GM19240 (cell line): ENCODE data around the gene DLG2.

Experiments
- DNase-seq: peaks from one replicate; pipeline ENCODE4 v3.0.0; 2011; ENCODE audit warnings: low spot score; ENCODE audit not compliant: insufficient read length

Gene DLG2

GRCh38 chr11:83554876-83555275 is 2072.3 kb downstream of the DLG2 start:
- no peak for DNase-seq

- no peak for DNase-seq
Measured at GRCh38 chr11:83549984-83550667, 2077.0 kb downstream of the DLG2 start.

GRCh38 chr11:83546368-83546767 is 2080.8 kb downstream of the DLG2 start:
- no peak for DNase-seq

GRCh38 chr11:83545494-83546260 is 2081.5 kb downstream of the DLG2 start:
- no peak for DNase-seq

GRCh38 chr11:83544846-83545245 is 2082.3 kb downstream of the DLG2 start:
- DNase-seq, result no peak

GRCh38 chr11:83543706-83544439 is 2083.3 kb downstream of the DLG2 start:
- no peak for DNase-seq

- DNase-seq, result no peak
Measured at GRCh38 chr11:83542861-83543260, 2084.3 kb downstream of the DLG2 start.

GRCh38 chr11:83540728-83541127 is 2086.4 kb downstream of the DLG2 start:
- DNase-seq, result no peak

GRCh38 chr11:83540112-83540675 is 2086.9 kb downstream of the DLG2 start:
- no peak for DNase-seq

GRCh38 chr11:83538286-83538685 is 2088.9 kb downstream of the DLG2 start:
- no peak for DNase-seq

- no peak for DNase-seq
Measured at GRCh38 chr11:83537131-83537610, 2090.0 kb downstream of the DLG2 start.

- no peak for DNase-seq
Measured at GRCh38 chr11:83533166-83533565, 2094.0 kb downstream of the DLG2 start.

GRCh38 chr11:83528877-83529276 is 2098.3 kb downstream of the DLG2 start:
- DNase-seq, result no peak

GRCh38 chr11:83528225-83528624 is 2098.9 kb downstream of the DLG2 start:
- no peak for DNase-seq

- no peak for DNase-seq
Measured at GRCh38 chr11:83523676-83524075, 2103.5 kb downstream of the DLG2 start.

- DNase-seq, result no peak
Measured at GRCh38 chr11:83522911-83523310, 2104.2 kb downstream of the DLG2 start.

GRCh38 chr11:83521647-83522596 is 2105.2 kb downstream of the DLG2 start:
- no peak for DNase-seq

GRCh38 chr11:83520849-83521248 is 2106.3 kb downstream of the DLG2 start:
- DNase-seq, result no peak

GRCh38 chr11:83511646-83512045 is 2115.5 kb downstream of the DLG2 start:
- no peak for DNase-seq
